ENCODE measurements around the gene TPGS2. TPM values are rescaled to one million over a fixed set of nuclear protein-coding genes. Genes with fewer than 3 reads are reported as not detected.

TPGS2 gene
- total and polyA plus RNA-seq, 2 of the 8 experiments (the other 6 are each of a cell fraction or from before 2014, with no cell fraction given), result 151 to 273 TPM

- Histone ChIP-seq H2BK20ac (ENCODE audit: low read length) (no peak overlapping the region), H2BK12ac (ENCODE audit: low read depth, low read length) (no peak overlapping the region), H3K14ac (ENCODE audit: insufficient read length) (no peak overlapping the region), H2AK5ac (ENCODE audit: low read depth, low read length) (no peak overlapping the region), H3K36me3 (ENCODE audit: control insufficient read depth in 2 of 4, insufficient read depth in 4 of 4, low read length in 3 of 4) (peaks cover 12 to 75% (median 40%) of the 10 kb centered on the region in 4 experiments), H3K79me2 (ENCODE audit: control insufficient read depth in 1 of 2, insufficient read depth in 2 of 2, low read length in 2 of 2) (no peaks in the 10 kb centered on the region), H4K8ac (ENCODE audit: extremely low read depth, insufficient read depth, low read length) (no peak overlapping the region), H3K27me3 (replicated peaks in 1 of 4; ENCODE audit: control insufficient read depth in 3 of 4, extremely low read depth in 1 of 4, insufficient read depth in 3 of 4, low read length in 3 of 4) (no peaks in the 10 kb centered on the region), H3K4me3 (ENCODE audit: extremely low read depth in 1 of 4, insufficient read depth in 2 of 4, low read depth in 3 of 4, low read length in 4 of 4) (no peak overlapping the region), H3K9ac (replicated peaks in 1 of 4; ENCODE audit: extremely low read depth in 1 of 4, low read depth in 3 of 4, low read length in 3 of 4) (no peak overlapping the region), H2BK120ac (replicated peaks; ENCODE audit: low read depth, low read length) (no peak overlapping the region), H3K18ac (ENCODE audit: extremely low read depth, low read length) (no peak overlapping the region), H3K4me2 (ENCODE audit: insufficient read depth in 1 of 2, low read depth in 2 of 2, low read length in 2 of 2) (no peak overlapping the region), H3K9me3 (ENCODE audit: insufficient read depth in 2 of 2, low read depth in 1 of 2, low read length in 1 of 2) (no peaks in the 10 kb centered on the region), H3K4me1 (replicated peaks in 1 of 4; ENCODE audit: control insufficient read depth in 3 of 4, insufficient read depth in 4 of 4, low read length in 3 of 4) (0 out of 7 replicates have a peak, but pooled peaks cover 0 to 3% (median 0%) of the 10 kb centered on the region in 4 experiments), H4K20me1 (replicated peaks in 1 of 2; ENCODE audit: control insufficient read depth in 1 of 2, insufficient read depth in 2 of 2, low read length in 2 of 2) (peaks cover 0 to 2% of the 10 kb centered on the region in 2 experiments), H4K91ac (replicated peaks; ENCODE audit: insufficient read length, low read length) (no peak overlapping the region), H3K23ac (ENCODE audit: insufficient read length) (no peak overlapping the region), H4K5ac (ENCODE audit: insufficient read length, low read depth, low read length) (no peak overlapping the region), H2BK5ac (ENCODE audit: low read depth, low read length) (no peak overlapping the region), H3K79me1 (ENCODE audit: low read depth, low read length) (no peaks in the 10 kb centered on the region), H2BK15ac (ENCODE audit: low read length) (no peak overlapping the region), H3K4ac (replicated peaks; ENCODE audit: insufficient read length, low read depth, low read length) (no peak overlapping the region), H2AFZ (ENCODE audit: low read length) (no peak overlapping the region), H3K27ac (ENCODE audit: low read depth, low read length) (no peak overlapping the region), H3K23me2 (ENCODE audit: low read depth, low read length) (no peaks in the 10 kb centered on the region), H3K56ac (replicated peaks; ENCODE audit: insufficient read length, low read depth, low read length) (no peak overlapping the region)
- no peak for TF ChIP-seq TAF1 (IDR thresholded peaks at IDR 0.05; ENCODE audit: low read depth, low read length)
- no peak for TF ChIP-seq SRF (IDR thresholded peaks at IDR 0.05; ENCODE audit: low read depth, low read length)
- TF ChIP-seq PHF8 (conservative IDR thresholded peaks at IDR 0.05; ENCODE audit: low read depth, low read length), result no peak
- TF ChIP-seq GTF2F1 (IDR thresholded peaks at IDR 0.05; ENCODE audit: borderline replicate concordance, low read depth, low read length), result no peak
- no peak for TF ChIP-seq CBX5 (IDR thresholded peaks at IDR 0.05; ENCODE audit: low read depth, low read length)
- TF ChIP-seq CHD2 (IDR thresholded peaks at IDR 0.05; ENCODE audit: low read length), result no peak
- TF ChIP-seq TAF7 (optimal IDR thresholded peaks at IDR 0.05; ENCODE audit: borderline replicate concordance, low read depth, low read length), result no peak
- no peak for TF ChIP-seq KDM1A (IDR thresholded peaks at IDR 0.05; ENCODE audit: borderline replicate concordance, low read length)
- CTCF ChIA-PET (ENCODE audit: partially characterized antibody), result interaction anchor here (0.7 to 1.6 kb wide), 6 partner anchors 10 to 111 kb away, joined by 3 to 8 read pairs (median 4); no protein-coding TSS in a partner anchor
- no peak for FAIRE-seq
- WGBS, 2 experiments (ENCODE audit: extremely low coverage in 1 of 2, insufficient coverage in 1 of 2, insufficient read length in 1 of 2, insufficient replicate concordance in 2 of 2, low coverage in 1 of 2, low lambda C conversion rate in 2 of 2, missing lambda C conversion rate in 1 of 2), result 92% methylated on average over 3 of the region's 3 CpGs; no CpG with 5 or more reads in 1 of the 2 experiments
- POLR2A ChIA-PET (ENCODE audit: partially characterized antibody), result interaction anchor here (1.7 to 1.8 kb wide), 2 partner anchors 11 to 30 kb away, joined by 4 to 12 read pairs; partner anchors contain the start of genes KIAA1328 and TPGS2
- no peak for DNase-seq (ENCODE audit: low read depth in 1 of 2, low spot score in 2 of 2)
Measured at GRCh38 chr18:36798738-36799473, 29.9 kb downstream of the TPGS2 start.

Measured in H1 (cell line).